Fibroblast of upper back skin (primary cell): ENCODE data around the gene PPP5C.
A peak's percentile ranks its signal among the peaks of the same experiment; 100 is the strongest.

Source experiments
- DNase-seq: peaks from one replicate; pipeline ENCODE4 v3.0.0-alpha.2; 2013

Gene PPP5C

DNA sequence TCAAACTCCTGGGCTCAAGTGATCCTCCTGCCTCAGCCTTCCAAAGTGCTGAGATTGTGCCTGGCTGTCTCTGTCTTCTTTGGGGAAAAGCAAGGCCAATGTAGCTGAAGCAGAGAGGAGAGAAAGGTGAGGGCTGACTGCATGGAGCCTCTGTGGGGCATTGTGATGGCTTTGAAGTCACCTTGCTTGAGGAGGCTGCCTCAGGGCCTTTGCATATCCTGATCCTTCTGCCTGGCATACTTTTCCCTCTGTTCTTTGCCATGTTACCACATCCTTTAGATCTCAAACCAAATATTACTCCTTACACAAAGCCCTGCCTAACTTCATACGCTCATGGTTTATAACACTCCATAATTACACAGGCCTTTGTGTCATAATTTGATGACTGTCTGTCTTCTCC lies 9.4 kb upstream of the PPP5C start:
- DNase-seq: no peak

GRCh38 chr19:46339446-46339845 lies 7.4 kb upstream of the PPP5C start:
- DNase-seq: no peak

DNA sequence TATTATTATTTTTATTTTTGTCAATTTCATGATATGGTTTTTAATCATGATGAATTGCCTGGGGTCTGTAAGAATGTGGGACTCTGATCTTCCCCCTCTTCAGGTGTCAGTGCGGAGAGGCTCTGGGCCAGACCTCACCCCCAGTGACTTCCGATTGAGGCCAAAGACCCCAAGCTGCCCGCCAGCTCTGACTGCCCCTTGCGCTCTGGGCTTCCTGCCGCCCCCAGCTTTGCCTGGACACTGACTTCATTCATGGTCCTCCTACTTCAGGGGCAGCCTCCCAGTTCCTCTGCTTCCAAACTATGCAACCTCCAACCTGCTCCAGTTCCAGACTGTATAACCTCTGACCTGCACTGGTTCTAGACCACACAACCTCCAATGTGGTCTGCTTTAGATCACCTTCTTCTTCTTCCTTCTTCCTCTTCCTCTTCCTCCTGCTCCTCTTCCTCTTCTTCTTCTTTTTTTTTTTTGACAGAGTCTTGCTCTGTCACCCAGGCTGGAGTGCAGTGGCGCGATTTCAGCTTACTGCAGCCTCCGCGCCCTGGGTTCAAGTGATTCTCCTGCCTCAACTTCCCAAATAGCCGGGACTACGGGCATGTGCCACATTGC lies 6.7 kb upstream of the PPP5C start:
- no peak for DNase-seq

GRCh38 chr19:46341937-46342336 lies 5.0 kb upstream of the PPP5C start:
- no peak for DNase-seq

DNA sequence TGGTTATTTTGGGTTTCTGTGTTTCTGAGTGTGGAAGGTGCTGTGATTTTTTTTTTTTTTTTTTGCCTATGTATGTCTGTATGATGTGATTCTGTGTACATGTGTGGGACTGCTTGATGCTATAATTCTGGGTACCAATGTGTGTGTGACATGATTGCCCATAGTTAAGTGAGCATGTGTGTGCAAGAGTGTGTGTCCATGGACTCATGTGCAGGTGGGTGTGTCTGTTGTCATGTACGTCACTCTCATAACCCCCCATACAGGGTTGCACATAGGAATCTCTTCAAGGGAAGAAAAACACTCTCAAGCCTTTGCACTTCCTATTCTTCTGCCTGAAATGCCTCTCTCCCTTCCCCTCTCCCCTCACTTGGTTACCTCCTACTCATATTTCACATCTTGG lies 2.5 kb upstream of the PPP5C start:
- no peak for DNase-seq

- no peak for DNase-seq
Measured at GRCh38 chr19:46345157-46345556, 1.7 kb upstream of the PPP5C start.

GRCh38 chr19:46347572-46347883 lies 641 bp downstream of the PPP5C start:
- DNase-seq: no peak

GRCh38 chr19:46347985-46348384 lies 1.1 kb downstream of the PPP5C start:
- DNase-seq: no peak

- no peak for DNase-seq
Measured at GRCh38 chr19:46349311-46349993, 2.6 kb downstream of the PPP5C start.

- DNase-seq: no peak
Measured at GRCh38 chr19:46350029-46350757, 3.3 kb downstream of the PPP5C start.

DNA sequence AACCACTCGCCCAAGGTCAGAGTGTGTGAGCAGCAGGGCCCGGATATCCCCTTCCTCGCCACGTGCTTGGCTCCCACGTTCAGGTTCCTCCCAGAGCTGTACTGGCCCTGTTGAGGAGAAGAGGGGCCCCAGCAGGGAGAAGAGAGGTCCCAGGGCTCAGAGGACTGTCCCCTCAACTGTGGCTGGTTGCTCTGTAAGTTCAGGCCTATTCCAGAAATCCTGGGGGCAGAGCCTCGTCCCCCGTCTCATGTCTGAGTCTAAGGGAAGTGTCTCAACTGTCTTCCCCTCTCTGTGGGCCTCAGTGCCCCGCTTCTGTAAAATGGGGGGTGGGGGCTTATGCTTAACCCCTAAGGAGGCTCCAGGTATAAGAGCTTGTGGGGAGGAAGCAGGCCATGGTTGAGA lies 3.9 kb downstream of the PPP5C start:
- DNase-seq: no peak

- DNase-seq: peak; percentile 36
Measured at GRCh38 chr19:46351241-46352041, 4.6 kb downstream of the PPP5C start.

GRCh38 chr19:46353730-46354528 lies 7.0 kb downstream of the PPP5C start:
- DNase-seq: no peak

- no peak for DNase-seq
Measured at GRCh38 chr19:46355234-46356148, 8.6 kb downstream of the PPP5C start.

GRCh38 chr19:46356149-46357055 lies 9.5 kb downstream of the PPP5C start:
- DNase-seq: no peak

GRCh38 chr19:46357846-46358583 lies 11.1 kb downstream of the PPP5C start:
- DNase-seq: peak; percentile 76

DNA sequence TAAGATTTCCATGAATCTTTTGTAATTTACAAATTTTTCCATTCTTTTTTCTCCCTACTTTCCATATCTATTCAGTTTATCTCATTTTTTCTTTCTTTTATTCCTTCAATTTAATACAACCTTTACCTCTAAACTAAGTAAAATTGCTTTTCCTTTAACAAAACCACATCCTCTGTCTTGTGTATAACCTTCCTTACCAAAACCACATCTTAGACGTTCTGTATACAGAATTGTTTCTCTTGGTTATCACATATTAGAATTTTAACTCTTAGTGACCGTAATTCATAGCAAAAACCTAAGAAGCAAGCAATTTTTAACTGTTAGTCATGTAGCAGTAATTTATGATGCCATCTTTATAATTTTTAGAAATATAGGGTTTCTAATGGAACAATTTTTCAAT lies 15.0 kb downstream of the PPP5C start:
- DNase-seq: peak; percentile 23

DNA sequence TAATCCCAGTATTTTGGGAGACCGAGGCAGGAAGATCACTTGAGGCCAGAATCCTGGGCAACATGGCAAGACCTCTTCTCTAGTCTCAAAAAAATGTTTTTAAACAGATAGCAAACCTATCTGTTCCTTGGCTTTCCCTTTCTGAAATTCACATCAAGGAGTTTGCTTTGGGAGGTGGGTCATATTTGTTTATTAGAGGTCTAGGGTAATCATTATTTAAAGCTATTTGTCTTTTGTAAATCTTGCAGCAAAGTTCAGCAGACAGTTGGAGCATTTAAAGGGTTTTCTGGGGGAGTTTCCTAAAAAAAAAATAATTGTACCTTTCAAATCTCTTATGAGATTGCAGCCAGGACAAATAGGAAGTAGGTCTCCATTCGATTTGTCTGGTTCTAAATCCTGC lies 17.5 kb downstream of the PPP5C start:
- no peak for DNase-seq

DNA sequence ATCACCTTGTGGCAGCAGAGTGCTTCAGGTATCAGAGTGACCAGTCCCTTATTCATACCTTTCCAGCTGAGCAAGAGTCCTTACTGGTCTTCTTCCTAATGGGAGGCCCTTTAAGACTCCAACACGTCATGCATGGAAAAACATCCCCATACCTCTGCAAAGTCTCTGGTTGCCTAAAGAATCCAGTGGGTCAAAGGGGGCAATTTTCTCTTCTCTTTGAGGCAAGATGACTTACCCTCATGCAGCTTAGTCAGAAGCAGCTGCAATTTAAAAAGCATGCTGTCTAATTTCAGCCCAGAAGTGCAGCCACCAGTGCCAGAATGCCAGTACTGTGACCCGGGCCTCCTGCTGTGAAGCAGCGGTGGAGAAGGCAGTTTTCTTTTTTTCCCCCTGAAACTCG lies 18.7 kb downstream of the PPP5C start:
- peak; percentile 34 for DNase-seq
